Common myeloid progenitor, CD34-positive (primary cell): ENCODE data around the gene MYBPC1.
A peak's percentile ranks its signal among the peaks of the same experiment; 100 is the strongest.

ENCODE experiments used
- CTCF ChIA-PET: fragments of 350-600 bp; sonication (Branson Sonifier 250); formaldehyde crosslinking; loops from one replicate; lab custom pipeline; 2021; ENCODE audit warnings: antibody characterized with exemption; lab: Charles Lee
- POLR2A ChIA-PET: fragments of 350-600 bp; sonication (Branson Sonifier 250); formaldehyde crosslinking; loops from one replicate; lab custom pipeline; 2021; ENCODE audit warnings: antibody characterized with exemption; lab: Charles Lee
- DNase-seq, 3 donors: peaks; one replicate each; pipeline versions ENCODE4 v3.0.0 to v3.0.0-alpha.2; 2013
- H3K27ac ChIP-seq, 2 experiments: 1 replicate in 1 of 2; 2 replicates in 1 of 2; pipeline ENCODE4 v1.7.0; 2013; ENCODE audit warnings: inconsistent platforms in 2 of 2, low read length in 2 of 2, mild to moderate bottlenecking in 2 of 2, low read depth in 1 of 2, moderate library complexity in 1 of 2; ENCODE audit not compliant: severe bottlenecking in 2 of 2, insufficient read depth in 1 of 2, poor library complexity in 1 of 2
- H3K27me3 ChIP-seq, 5 experiments: replicated peaks in 2 of 5; 1 replicate in 3 of 5; 2 replicates in 2 of 5; pipeline versions ENCODE4 v1.6.1 to v1.7.0; 2013; ENCODE audit warnings: low read length in 4 of 5, mild to moderate bottlenecking in 2 of 5, moderate library complexity in 2 of 5, inconsistent platforms in 1 of 5; ENCODE audit not compliant: insufficient read depth in 5 of 5, control insufficient read depth in 4 of 5
- H3K36me3 ChIP-seq, 4 experiments: 1 replicate in 2 of 4; 2 replicates in 2 of 4; pipeline versions ENCODE4 v1.6.1 to v1.7.0; 2013; ENCODE audit warnings: low read length in 3 of 4, control low read depth in 1 of 4, mild to moderate bottlenecking in 1 of 4; ENCODE audit not compliant: control insufficient read depth in 4 of 4, insufficient read depth in 4 of 4
- H3K4me1 ChIP-seq, 4 experiments: 1 replicate in 3 of 4; 2 replicates in 1 of 4; pipeline versions ENCODE4 v1.6.1 to v1.7.1; 2013; ENCODE audit warnings: low read length in 3 of 4, mild to moderate bottlenecking in 3 of 4, control low read depth in 1 of 4, inconsistent platforms in 1 of 4, moderate library complexity in 1 of 4; ENCODE audit not compliant: control insufficient read depth in 4 of 4, insufficient read depth in 4 of 4; ENCODE audit errors: control extremely low read depth in 1 of 4
- H3K4me3 ChIP-seq, 7 experiments: 1 replicate in 4 of 7; 2 replicates in 3 of 7; pipeline versions ENCODE4 v1.5.1 to v1.7.0; 2013; ENCODE audit warnings: mild to moderate bottlenecking in 7 of 7, low read length in 6 of 7, moderate library complexity in 6 of 7, inconsistent platforms in 2 of 7, low read depth in 2 of 7, control low read depth in 1 of 7; ENCODE audit not compliant: insufficient read depth in 4 of 7, control insufficient read depth in 1 of 7; ENCODE audit errors: extremely low read depth in 1 of 7
- H3K9me3 ChIP-seq, 5 experiments: 1 replicate in 4 of 5; 2 replicates in 1 of 5; pipeline versions ENCODE4 v1.6.1 to v1.7.1; 2013; ENCODE audit warnings: low read length in 4 of 5, mild to moderate bottlenecking in 2 of 5, inconsistent platforms in 1 of 5, low read depth in 1 of 5, moderate library complexity in 1 of 5; ENCODE audit not compliant: control insufficient read depth in 4 of 5, insufficient read depth in 2 of 5; ENCODE audit errors: control extremely low read depth in 1 of 5
- WGBS: methylation state at CpG from one replicate; pipeline ENCODE4 v1.1.5; 2013; ENCODE audit not compliant: insufficient coverage; 5-methylcytosine and 5-hydroxymethylcytosine counted together

Gene MYBPC1

GRCh38 chr12:101707131-101707782 lies 112.5 kb downstream of the MYBPC1 start:
- H3K27me3 ChIP-seq: no peaks in the 10 kb centered on the region
- peaks cover 3 to 19% (median 15%) of the 10 kb centered on the region in 4 experiments for H3K4me1 ChIP-seq
- H3K36me3 ChIP-seq: peaks cover 0 to 7% (median 0%) of the 10 kb centered on the region in 4 experiments
- POLR2A ChIA-PET: no interaction called here
- peak in 1 of 3 donors; percentile 20 for DNase-seq
- H3K4me3 ChIP-seq: no peak overlapping the region
- CTCF ChIA-PET: interaction anchor here (1.9 to 2.0 kb wide), 2 partner anchors 8 kb away, joined by 4 to 9 read pairs; no protein-coding TSS in a partner anchor
- H3K27ac ChIP-seq: no peak overlapping the region
- H3K9me3 ChIP-seq: no peaks in the 10 kb centered on the region

GRCh38 chr12:101710288-101710687 lies 115.5 kb downstream of the MYBPC1 start:
- ChIA-PET CTCF (no interaction called here), POLR2A (no interaction called here)
- Histone ChIP-seq H3K4me3 (no peak overlapping the region), H3K9me3 (no peaks in the 10 kb centered on the region), H3K4me1 (peaks cover 7 to 30% (median 22%) of the 10 kb centered on the region in 4 experiments), H3K27ac (no peak overlapping the region), H3K36me3 (no peaks in the 10 kb centered on the region), H3K27me3 (no peaks in the 10 kb centered on the region)
- 100% methylated on average over 1 of the region's 4 CpGs for WGBS
- no peak for DNase-seq

GRCh38 chr12:101713059-101713682 lies 118.4 kb downstream of the MYBPC1 start:
- no peak for DNase-seq
- Histone ChIP-seq H3K36me3 (peaks cover 0 to 3% (median 2%) of the 10 kb centered on the region in 4 experiments), H3K27me3 (no peaks in the 10 kb centered on the region), H3K27ac (no peak overlapping the region), H3K4me3 (no peak overlapping the region), H3K9me3 (no peaks in the 10 kb centered on the region), H3K4me1 (peaks cover 5 to 27% (median 13%) of the 10 kb centered on the region in 4 experiments)
- WGBS: 79% methylated on average over 5 of the region's 5 CpGs
- ChIA-PET POLR2A (no interaction called here), CTCF (interaction anchor here (1.0 kb wide), 1 partner anchor 15 kb away, joined by 4 read pairs; no protein-coding TSS in a partner anchor)

GRCh38 chr12:101713930-101714329 lies 119.2 kb downstream of the MYBPC1 start:
- no peak for DNase-seq
- Histone ChIP-seq H3K27me3 (no peaks in the 10 kb centered on the region), H3K36me3 (peaks cover 2 to 5% (median 3%) of the 10 kb centered on the region in 4 experiments), H3K27ac (no peak overlapping the region), H3K4me1 (peaks cover 5 to 27% (median 13%) of the 10 kb centered on the region in 4 experiments), H3K9me3 (no peaks in the 10 kb centered on the region), H3K4me3 (no peak overlapping the region)
- CTCF ChIA-PET: interaction anchor here (1.0 to 1.6 kb wide), 2 partner anchors 11 to 16 kb away, joined by 4 read pairs; no protein-coding TSS in a partner anchor
- no CpG with 5 or more reads among the region's 2 CpGs for whole genome bisulfite sequencing
- POLR2A ChIA-PET: interaction anchor here (0.7 kb wide), 1 partner anchor 30 kb away, joined by 3 read pairs; no protein-coding TSS in a partner anchor

GRCh38 chr12:101714877-101715444 lies 120.2 kb downstream of the MYBPC1 start:
- peak in 1 of 3 donors; percentile 15 for DNase-seq
- Histone ChIP-seq H3K4me1 (peaks cover 5 to 17% (median 7%) of the 10 kb centered on the region in 4 experiments), H3K4me3 (no peak overlapping the region), H3K27ac (no peak overlapping the region), H3K9me3 (no peaks in the 10 kb centered on the region), H3K27me3 (no peaks in the 10 kb centered on the region), H3K36me3 (peaks cover 2 to 5% (median 3%) of the 10 kb centered on the region in 4 experiments)
- WGBS: 83% methylated on average over 2 of the region's 3 CpGs
- ChIA-PET POLR2A (no interaction called here), CTCF (interaction anchor here (0.6 to 1.6 kb wide), 4 partner anchors 8 to 48 kb away, joined by 3 to 4 read pairs (median 4); no protein-coding TSS in a partner anchor)

- Histone ChIP-seq H3K9me3 (no peaks in the 10 kb centered on the region), H3K4me1 (peaks cover 5 to 9% (median 6%) of the 10 kb centered on the region in 4 experiments), H3K36me3 (peaks cover 7 to 14% (median 10%) of the 10 kb centered on the region in 4 experiments), H3K4me3 (no peak overlapping the region), H3K27ac (no peak overlapping the region), H3K27me3 (no peaks in the 10 kb centered on the region)
- no peak for DNase-seq
- ChIA-PET CTCF (no interaction called here), POLR2A (no interaction called here)
Measured at GRCh38 chr12:101719566-101719965, 124.8 kb downstream of the MYBPC1 start.

- H3K9me3 ChIP-seq: no peaks in the 10 kb centered on the region
- no peak for DNase-seq
- CTCF ChIA-PET: no interaction called here
- no peaks in the 10 kb centered on the region for H3K27me3 ChIP-seq
- peaks cover 2 to 5% (median 3%) of the 10 kb centered on the region in 4 experiments for H3K4me1 ChIP-seq
- POLR2A ChIA-PET: no interaction called here
- no peak overlapping the region for H3K4me3 ChIP-seq
- H3K36me3 ChIP-seq: peaks cover 7 to 17% (median 12%) of the 10 kb centered on the region in 4 experiments
- no peak overlapping the region for H3K27ac ChIP-seq
Measured at GRCh38 chr12:101720118-101720517, 125.3 kb downstream of the MYBPC1 start.
